K562 (cell line): ENCODE results near the gene CLSTN1. TPM values are rescaled to one million over a fixed set of nuclear protein-coding genes. Genes with fewer than 3 reads are reported as not detected.

Source experiments
- CC2D1A ChIP-seq: fragments of 450-650 bp; IDR thresholded peaks from 2 replicates; pipeline ENCODE4 v1.6.1; 2017; ENCODE audit warnings: mild to moderate bottlenecking
- MEF2A ChIP-seq: IDR thresholded peaks from 2 replicates; pipeline ENCODE4 v1.6.1; 2011; ENCODE audit warnings: low read depth, mild to moderate bottlenecking, low read length, moderate library complexity; ENCODE audit not compliant: control insufficient read depth
- RAD51 ChIP-seq: fragments of 450-650 bp; IDR thresholded peaks from 2 replicates; pipeline ENCODE4 v1.7.1; 2016; ENCODE audit warnings: low read depth, mild to moderate bottlenecking, borderline replicate concordance
- RFX1 ChIP-seq: fragments of 450-650 bp; IDR thresholded peaks from 2 replicates; pipeline ENCODE4 v1.6.1; 2016; ENCODE audit warnings: mild to moderate bottlenecking, moderate library complexity
- SMAD3 ChIP-seq: fragments of 450-650 bp; formaldehyde crosslinking; conservative IDR thresholded peaks from 2 replicates; pipeline ENCODE4 v1.4.0; 2020; ENCODE audit warnings: mild to moderate bottlenecking
- SMARCA4 ChIP-seq: fragments of 450-650 bp; IDR thresholded peaks from 2 replicates; pipeline ENCODE4 v1.6.1; 2016
- SMC3 ChIP-seq: conservative IDR thresholded peaks from 2 replicates; pipeline ENCODE4 v1.6.1; 2011; ENCODE audit warnings: low read depth, low read length, improper control_type of control experiment; ENCODE audit not compliant: insufficient read depth
- SNRNP70 ChIP-seq: fragments of 200-400 bp; formaldehyde crosslinking; optimal IDR thresholded peaks from 2 replicates; pipeline ENCODE3; 2017; ENCODE audit warnings: low read depth, low read length
- TCF7 ChIP-seq: sonication (generic); IDR thresholded peaks from 2 replicates; pipeline ENCODE4 v1.6.1; 2016; ENCODE audit warnings: antibody characterized with exemption, borderline replicate concordance
- TOE1 ChIP-seq, 2 experiments: fragments of 450-650 bp in 1 of 2; sonication (generic) in 1 of 2; formaldehyde crosslinking in 1 of 2; IDR thresholded peaks; 2 replicates each; pipeline versions ENCODE4 v1.7.1 to v1.8.0; 2016 to 2022; ENCODE audit warnings: borderline replicate concordance in 2 of 2, mild to moderate bottlenecking in 2 of 2, antibody characterized with exemption in 1 of 2, inconsistent platforms in 1 of 2, low read depth in 1 of 2, missing genetic modification reagents in 1 of 2, moderate library complexity in 1 of 2
- ZNF124 ChIP-seq: sonication (generic); formaldehyde crosslinking; IDR thresholded peaks from 2 replicates; pipeline ENCODE4 v1.8.1; 2022; ENCODE audit warnings: missing genetic modification reagents
- ZNF253 ChIP-seq: fragments of 250-450 bp; sonication (Bioruptor Pico); conservative IDR thresholded peaks from 2 replicates; pipeline ENCODE4 v1.6.1; 2021; ENCODE audit warnings: mild to moderate bottlenecking
- ZNF589 ChIP-seq: fragments of 200-800 bp; sonication (Bioruptor generic); IDR thresholded peaks from 2 replicates; pipeline ENCODE4 v1.6.1; 2016; ENCODE audit warnings: low read depth, missing genetic modification characterization, missing compliant biosample characterization
- ZNF668 ChIP-seq: fragments of 250-450 bp; sonication (Bioruptor Pico); IDR thresholded peaks from 2 replicates; pipeline ENCODE4 v1.8.0; 2022; ENCODE audit warnings: mild to moderate bottlenecking, inconsistent platforms
- polyA plus RNA-seq, 8 experiments: library from polyadenylated mRNA; depleted of rRNA in 4 of 8; stranded (reverse) in 5 of 8; unstranded in 3 of 8; fragments of >200 nt; fragmentation: Nextera tagmentation in 2 of 8; fragmentation: Illumina TruSeq in 1 of 8; extraction: Ambion mirVana in 2 of 8; extraction: Trizol in 1 of 8; gene quantifications; 2 replicates each; pipeline versions ENCODE4 v1.2.1 to v1.2.3, GENCODE V29; 2011 to 2014; ENCODE audit warnings: inconsistent platforms in 1 of 8, missing spikeins in 1 of 8
- total RNA-seq, 7 experiments: library from RNA; depleted of rRNA in 6 of 7; stranded (reverse); fragments of >200 nt in 6 of 7; fragmentation: Illumina TruSeq in 2 of 7; extraction: Trizol in 2 of 7; gene quantifications; 2 replicates each; pipeline versions ENCODE4 v1.2.1 to v1.2.3, GENCODE V29; 2011 to 2021; ENCODE audit warnings: low replicate concordance in 1 of 7
- TF ChIP-seq, protein P1 (sequence below): IDR thresholded peaks from 2 replicates; pipeline ENCODE4 v1.6.1; 2011; ENCODE audit warnings: borderline replicate concordance, low read depth, mild to moderate bottlenecking, moderate library complexity, low read length; ENCODE audit not compliant: insufficient read depth, poor library complexity, severe bottlenecking
- TF ChIP-seq, protein P2 (sequence below): fragments of 450-650 bp; formaldehyde crosslinking; IDR thresholded peaks from 2 replicates; pipeline ENCODE4 v1.4.0; 2022; ENCODE audit warnings: missing genetic modification characterization
- TF ChIP-seq, protein P3 (sequence below): fragments of 450-650 bp; conservative IDR thresholded peaks from 2 replicates; pipeline ENCODE4 v1.6.1; 2016; ENCODE audit warnings: missing genetic modification characterization, low read depth, mild to moderate bottlenecking, missing compliant biosample characterization, moderate library complexity
- TF ChIP-seq, protein P4 (sequence below): fragments of 250-450 bp; sonication (Bioruptor Pico); IDR thresholded peaks from 2 replicates; pipeline ENCODE4 v1.4.0; 2020; ENCODE audit warnings: mild to moderate bottlenecking, moderate library complexity

The CLSTN1 gene
- total and polyA plus RNA-seq, 9 of the 15 experiments (the other 6 are each of a cell fraction or from before 2014, with no cell fraction given) = 1.1 to 32.5 (median 13.3) TPM

DNA sequence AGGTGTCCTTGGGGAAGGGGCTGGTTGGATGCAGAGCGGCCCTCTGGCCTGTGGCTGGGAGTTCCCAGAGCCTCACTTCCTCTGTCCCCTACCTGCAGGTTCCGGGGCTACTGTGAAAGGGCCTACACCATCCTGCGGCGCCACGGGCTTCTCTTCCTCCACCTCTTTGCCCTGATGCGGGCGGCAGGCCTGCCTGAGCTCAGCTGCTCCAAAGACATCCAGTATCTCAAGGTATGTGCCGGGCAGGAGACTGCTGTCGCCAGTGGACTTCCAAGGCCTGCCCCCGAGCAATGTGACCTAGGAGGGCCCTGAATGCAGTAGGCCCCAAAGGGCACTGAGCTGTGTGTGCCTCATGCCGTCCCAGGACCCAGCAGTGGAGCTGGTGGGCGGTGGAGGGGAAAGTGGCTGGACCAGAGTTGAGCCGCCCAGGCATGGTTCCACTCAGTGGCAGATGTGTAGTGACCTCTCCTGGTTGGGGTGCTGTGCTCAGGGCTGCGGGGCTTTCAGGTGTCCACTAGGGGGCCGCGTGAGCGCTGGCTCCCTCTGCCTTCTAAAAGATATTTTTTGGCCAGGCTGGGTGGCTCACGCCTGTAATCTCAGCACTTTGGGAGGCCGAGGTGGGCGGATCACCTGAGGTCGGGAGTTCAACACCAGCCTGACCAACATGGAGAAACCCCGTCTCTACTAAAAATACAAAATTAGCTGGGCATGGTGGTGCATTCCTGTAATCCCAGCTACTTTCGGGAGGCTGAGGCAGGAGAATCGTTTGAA is 98.9 kb downstream of the CLSTN1 start (continued):
- TF ChIP-seq, protein P1, sequence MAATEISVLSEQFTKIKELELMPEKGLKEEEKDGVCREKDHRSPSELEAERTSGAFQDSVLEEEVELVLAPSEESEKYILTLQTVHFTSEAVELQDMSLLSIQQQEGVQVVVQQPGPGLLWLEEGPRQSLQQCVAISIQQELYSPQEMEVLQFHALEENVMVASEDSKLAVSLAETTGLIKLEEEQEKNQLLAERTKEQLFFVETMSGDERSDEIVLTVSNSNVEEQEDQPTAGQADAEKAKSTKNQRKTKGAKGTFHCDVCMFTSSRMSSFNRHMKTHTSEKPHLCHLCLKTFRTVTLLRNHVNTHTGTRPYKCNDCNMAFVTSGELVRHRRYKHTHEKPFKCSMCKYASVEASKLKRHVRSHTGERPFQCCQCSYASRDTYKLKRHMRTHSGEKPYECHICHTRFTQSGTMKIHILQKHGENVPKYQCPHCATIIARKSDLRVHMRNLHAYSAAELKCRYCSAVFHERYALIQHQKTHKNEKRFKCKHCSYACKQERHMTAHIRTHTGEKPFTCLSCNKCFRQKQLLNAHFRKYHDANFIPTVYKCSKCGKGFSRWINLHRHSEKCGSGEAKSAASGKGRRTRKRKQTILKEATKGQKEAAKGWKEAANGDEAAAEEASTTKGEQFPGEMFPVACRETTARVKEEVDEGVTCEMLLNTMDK = peak; percentile 61
- TF ChIP-seq SMARCA4 (no peak), SMC3 (peak; percentile 88), ZNF124 (CRISPR knock-in tag) (no peak), RFX1 (no peak), MEF2A (no peak), TCF7 (0 out of 2 replicates have a peak, but pooled peaks have one; percentile 55), ZNF589 (CRISPR knock-in tag) (no peak), SNRNP70 (no peak), SMAD3 (CRISPR knock-in tag) (no peak), CC2D1A (peak; percentile 89), RAD51 (no peak), ZNF253 (CRISPR knock-in tag) (no peak), TOE1 (IDR thresholded peaks at IDR 0.05; ENCODE audit: borderline replicate concordance) (0 out of 2 replicates have a peak, but pooled peaks have one; percentile 32), TOE1 (CRISPR knock-in tag; IDR thresholded peaks at IDR 0.05; ENCODE audit: borderline replicate concordance, low read depth) (no peak), ZNF668 (CRISPR knock-in tag) (no peak)
- TF ChIP-seq, protein P2, sequence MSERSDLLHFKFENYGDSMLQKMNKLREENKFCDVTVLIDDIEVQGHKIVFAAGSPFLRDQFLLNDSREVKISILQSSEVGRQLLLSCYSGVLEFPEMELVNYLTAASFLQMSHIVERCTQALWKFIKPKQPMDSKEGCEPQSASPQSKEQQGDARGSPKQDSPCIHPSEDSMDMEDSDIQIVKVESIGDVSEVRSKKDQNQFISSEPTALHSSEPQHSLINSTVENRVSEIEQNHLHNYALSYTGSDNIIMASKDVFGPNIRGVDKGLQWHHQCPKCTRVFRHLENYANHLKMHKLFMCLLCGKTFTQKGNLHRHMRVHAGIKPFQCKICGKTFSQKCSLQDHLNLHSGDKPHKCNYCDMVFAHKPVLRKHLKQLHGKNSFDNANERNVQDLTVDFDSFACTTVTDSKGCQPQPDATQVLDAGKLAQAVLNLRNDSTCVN = no peak
- TF ChIP-seq, protein P3, sequence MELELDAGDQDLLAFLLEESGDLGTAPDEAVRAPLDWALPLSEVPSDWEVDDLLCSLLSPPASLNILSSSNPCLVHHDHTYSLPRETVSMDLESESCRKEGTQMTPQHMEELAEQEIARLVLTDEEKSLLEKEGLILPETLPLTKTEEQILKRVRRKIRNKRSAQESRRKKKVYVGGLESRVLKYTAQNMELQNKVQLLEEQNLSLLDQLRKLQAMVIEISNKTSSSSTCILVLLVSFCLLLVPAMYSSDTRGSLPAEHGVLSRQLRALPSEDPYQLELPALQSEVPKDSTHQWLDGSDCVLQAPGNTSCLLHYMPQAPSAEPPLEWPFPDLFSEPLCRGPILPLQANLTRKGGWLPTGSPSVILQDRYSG (tag) = no peak
- TF ChIP-seq, protein P4, sequence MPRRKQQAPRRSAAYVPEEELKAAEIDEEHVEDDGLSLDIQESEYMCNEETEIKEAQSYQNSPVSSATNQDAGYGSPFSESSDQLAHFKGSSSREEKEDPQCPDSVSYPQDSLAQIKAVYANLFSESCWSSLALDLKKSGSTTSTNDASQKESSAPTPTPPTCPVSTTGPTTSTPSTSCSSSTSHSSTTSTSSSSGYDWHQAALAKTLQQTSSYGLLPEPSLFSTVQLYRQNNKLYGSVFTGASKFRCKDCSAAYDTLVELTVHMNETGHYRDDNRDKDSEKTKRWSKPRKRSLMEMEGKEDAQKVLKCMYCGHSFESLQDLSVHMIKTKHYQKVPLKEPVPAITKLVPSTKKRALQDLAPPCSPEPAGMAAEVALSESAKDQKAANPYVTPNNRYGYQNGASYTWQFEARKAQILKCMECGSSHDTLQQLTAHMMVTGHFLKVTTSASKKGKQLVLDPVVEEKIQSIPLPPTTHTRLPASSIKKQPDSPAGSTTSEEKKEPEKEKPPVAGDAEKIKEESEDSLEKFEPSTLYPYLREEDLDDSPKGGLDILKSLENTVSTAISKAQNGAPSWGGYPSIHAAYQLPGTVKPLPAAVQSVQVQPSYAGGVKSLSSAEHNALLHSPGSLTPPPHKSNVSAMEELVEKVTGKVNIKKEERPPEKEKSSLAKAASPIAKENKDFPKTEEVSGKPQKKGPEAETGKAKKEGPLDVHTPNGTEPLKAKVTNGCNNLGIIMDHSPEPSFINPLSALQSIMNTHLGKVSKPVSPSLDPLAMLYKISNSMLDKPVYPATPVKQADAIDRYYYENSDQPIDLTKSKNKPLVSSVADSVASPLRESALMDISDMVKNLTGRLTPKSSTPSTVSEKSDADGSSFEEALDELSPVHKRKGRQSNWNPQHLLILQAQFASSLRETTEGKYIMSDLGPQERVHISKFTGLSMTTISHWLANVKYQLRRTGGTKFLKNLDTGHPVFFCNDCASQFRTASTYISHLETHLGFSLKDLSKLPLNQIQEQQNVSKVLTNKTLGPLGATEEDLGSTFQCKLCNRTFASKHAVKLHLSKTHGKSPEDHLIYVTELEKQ (CRISPR knock-in tag) = no peak
